GM23338 (cell line): ENCODE results near the gene SNAPC4.

Experiments used
- CREB1 ChIP-seq: fragments of 250-450 bp; sonication (Bioruptor Pico); IDR thresholded peaks from 2 replicates; pipeline ENCODE4 v1.5.0; 2020; ENCODE audit warnings: low read depth, mild to moderate bottlenecking, moderate library complexity
- CTCF ChIP-seq, 2 experiments: fragments of 200-600 bp in 1 of 2; sonication (generic) in 1 of 2; conservative IDR thresholded peaks; 2 replicates each; pipeline versions ENCODE4 v1.5.1 to v1.6.1; 2016 to 2017; ENCODE audit warnings: antibody characterized with exemption in 2 of 2, low read depth in 2 of 2, mild to moderate bottlenecking in 2 of 2, moderate library complexity in 1 of 2
- ETS1 ChIP-seq: IDR thresholded peaks from 2 replicates; pipeline ENCODE4 v1.6.1; 2016; ENCODE audit warnings: antibody characterized with exemption
- EZH2 ChIP-seq: fragments of 200-600 bp; sonication (generic); IDR thresholded peaks from one replicate; pipeline ENCODE4 v1.8.0; 2017; ENCODE audit warnings: antibody characterized with exemption, mild to moderate bottlenecking, low read depth; ENCODE audit not compliant: unreplicated experiment
- EZH2phosphoT487 ChIP-seq: fragments of 200-600 bp; sonication (generic); IDR thresholded peaks from one replicate; pipeline ENCODE4 v1.8.1; 2018; ENCODE audit warnings: antibody characterized with exemption; ENCODE audit not compliant: unreplicated experiment
- JUNB ChIP-seq: IDR thresholded peaks from one replicate; pipeline ENCODE4 v1.6.1; 2016; ENCODE audit warnings: antibody characterized with exemption; ENCODE audit not compliant: unreplicated experiment
- NANOG ChIP-seq: IDR thresholded peaks from 2 replicates; pipeline ENCODE4 v1.6.1; 2016; ENCODE audit warnings: antibody characterized with exemption, borderline replicate concordance
- POLR2AphosphoS5 ChIP-seq: IDR thresholded peaks from 2 replicates; pipeline ENCODE4 v1.6.1; 2016; ENCODE audit warnings: antibody characterized with exemption, low read depth
- REST ChIP-seq: IDR thresholded peaks from one replicate; pipeline ENCODE4 v1.6.1; 2018; ENCODE audit warnings: antibody characterized with exemption; ENCODE audit not compliant: unreplicated experiment
- STAT1 ChIP-seq: IDR thresholded peaks from one replicate; pipeline ENCODE4 v1.6.1; 2016; ENCODE audit warnings: antibody characterized with exemption; ENCODE audit not compliant: unreplicated experiment
- ZNF114 ChIP-seq: fragments of 250-450 bp; sonication (Bioruptor Pico); IDR thresholded peaks from 2 replicates; pipeline ENCODE4 v1.5.0; 2020; ENCODE audit warnings: mild to moderate bottlenecking, moderate library complexity
- ZNF331 ChIP-seq: fragments of 250-450 bp; sonication (Bioruptor Pico); IDR thresholded peaks from 2 replicates; pipeline ENCODE4 v1.5.0; 2020; ENCODE audit warnings: low read depth, mild to moderate bottlenecking, moderate library complexity

- TF ChIP-seq CTCF (conservative IDR thresholded peaks at IDR 0.05; ENCODE audit: low read depth in 2 of 2): no peak
- TF ChIP-seq POLR2AphosphoS5: no peak
- no peak for TF ChIP-seq EZH2
- no peak for TF ChIP-seq REST
- no peak for TF ChIP-seq EZH2phosphoT487
- no peak for TF ChIP-seq ETS1
- TF ChIP-seq ZNF114 (CRISPR knock-in tag): no peak
- no peak for TF ChIP-seq CREB1 (CRISPR knock-in tag)
- no peak for TF ChIP-seq JUNB
- no peak for TF ChIP-seq ZNF331 (CRISPR knock-in tag)
- TF ChIP-seq STAT1: no peak
- no peak for TF ChIP-seq NANOG
These were observed 45.3 kb downstream of the SNAPC4 start for GRCh38 chr9:136354592-136355085.
